Kidney (tissue), 14 donors: ENCODE data around the gene ASB10. TPM values are rescaled to one million over a fixed set of nuclear protein-coding genes. Genes with fewer than 3 reads are reported as not detected.
A peak's percentile ranks its signal among the peaks of the same experiment; 100 is the strongest.

ENCODE experiments used
- DNase-seq, 5 donors: peaks; one replicate each; pipeline ENCODE4 v3.0.0-alpha.2; 2013 to 2020
- FAIRE-seq: peaks from 2 replicates; lab custom pipeline; 2012; peaks lifted over from hg19 to GRCh38; lab: Jason Lieb, UNC
- H3K27ac ChIP-seq, 2 donors: one replicate each; pipeline ENCODE4 v1.7.0; 2013; ENCODE audit warnings: low read depth in 2 of 2, low read length in 2 of 2, inconsistent platforms in 1 of 2
- H3K27me3 ChIP-seq: one replicate; pipeline ENCODE4 v1.7.1; 2013; ENCODE audit warnings: low read length, inconsistent platforms; ENCODE audit not compliant: control insufficient read depth, insufficient read depth
- H3K36me3 ChIP-seq, 3 donors: one replicate each; pipeline versions ENCODE4 v1.7.0 to v1.7.1; 2013; ENCODE audit warnings: low read length in 3 of 3, control low read depth in 1 of 3, inconsistent platforms in 1 of 3; ENCODE audit not compliant: insufficient read depth in 3 of 3, control insufficient read depth in 2 of 3
- H3K4me1 ChIP-seq, 3 donors: one replicate each; pipeline versions ENCODE4 v1.7.0 to v1.7.1; 2013; ENCODE audit warnings: low read length in 3 of 3, inconsistent platforms in 1 of 3, low read depth in 1 of 3; ENCODE audit not compliant: control insufficient read depth in 2 of 3, insufficient read depth in 2 of 3
- H3K4me3 ChIP-seq, 3 donors: one replicate each; pipeline versions ENCODE4 v1.7.0 to v1.8.1; 2013; ENCODE audit warnings: low read length in 3 of 3, control low read depth in 1 of 3, inconsistent platforms in 1 of 3
- H3K9ac ChIP-seq, 3 donors: one replicate each; pipeline versions ENCODE4 v1.7.0 to v1.7.1; 2013; ENCODE audit warnings: low read length in 3 of 3, control low read depth in 1 of 3, inconsistent platforms in 1 of 3
- H3K9me3 ChIP-seq, 3 donors: one replicate each; pipeline versions ENCODE4 v1.7.0 to v1.7.1; 2013; ENCODE audit warnings: low read length in 3 of 3, control low read depth in 1 of 3, inconsistent platforms in 1 of 3; ENCODE audit not compliant: control insufficient read depth in 2 of 3, insufficient read depth in 1 of 3
- intact Hi-C: fragments of 100-400 bp; cut with DNase I; formaldehyde crosslinking; loops from one replicate; pipeline ENCODE4 v1.11.1; 2022
- polyA plus RNA-seq: library from polyadenylated mRNA; stranded (reverse); fragments of 350-450 nt; fragmentation: Illumina TruSeq; extraction: RNeasy Lipid Tissue Mini Kit (QIAGEN cat#74804); gene quantifications from one replicate; pipeline ENCODE4 v1.2.3, GENCODE V29; 2014; ENCODE audit warnings: low read depth, low replicate concordance; ENCODE audit not compliant: insufficient read depth
- total RNA-seq: library from RNA; stranded (reverse); fragmentation: NEBNext Ultra II Directional; extraction: Animal tissue kit (Norgen Biotek cat#: 25700); gene quantifications from one replicate; pipeline ENCODE4 v1.2.1, GENCODE V29; 2021
- TF ChIP-seq, protein P1 (sequence below): IDR thresholded peaks from 3 replicates; pipeline ENCODE4 v1.5.1; 2012; ENCODE audit warnings: mild to moderate bottlenecking, moderate library complexity, borderline replicate concordance; ENCODE audit not compliant: insufficient read depth; ENCODE audit errors: extremely low read depth
- donor health status: control.
- donor health status: control.
- donor health status: control.
- donor health status: control.
- donor health status: control.
- donor health status: DM: yes; HTN: yes; CAD: no.
- donor health status: Normal renal cell carcinoma (clear cell type).

Gene ASB10
- total and polyA plus RNA-seq, 2 donors from 2014 or later: 0.22 TPM; not detected in 1

GRCh38 chr7:151141855-151142685 is 45.0 kb downstream of the ASB10 start:
- Histone ChIP-seq H3K4me3 (no peak overlapping the region), H3K4me1 (no peaks in the 10 kb centered on the region), H3K9ac (no peak overlapping the region), H3K9me3 (no peaks in the 10 kb centered on the region), H3K27ac (no peak overlapping the region), H3K36me3 (peaks cover 0 to 18% (median 14%) of the 10 kb centered on the region in 3 donors), H3K27me3 (no peaks in the 10 kb centered on the region)
- intact Hi-C loops: no loop called here
- TF ChIP-seq, protein P1, sequence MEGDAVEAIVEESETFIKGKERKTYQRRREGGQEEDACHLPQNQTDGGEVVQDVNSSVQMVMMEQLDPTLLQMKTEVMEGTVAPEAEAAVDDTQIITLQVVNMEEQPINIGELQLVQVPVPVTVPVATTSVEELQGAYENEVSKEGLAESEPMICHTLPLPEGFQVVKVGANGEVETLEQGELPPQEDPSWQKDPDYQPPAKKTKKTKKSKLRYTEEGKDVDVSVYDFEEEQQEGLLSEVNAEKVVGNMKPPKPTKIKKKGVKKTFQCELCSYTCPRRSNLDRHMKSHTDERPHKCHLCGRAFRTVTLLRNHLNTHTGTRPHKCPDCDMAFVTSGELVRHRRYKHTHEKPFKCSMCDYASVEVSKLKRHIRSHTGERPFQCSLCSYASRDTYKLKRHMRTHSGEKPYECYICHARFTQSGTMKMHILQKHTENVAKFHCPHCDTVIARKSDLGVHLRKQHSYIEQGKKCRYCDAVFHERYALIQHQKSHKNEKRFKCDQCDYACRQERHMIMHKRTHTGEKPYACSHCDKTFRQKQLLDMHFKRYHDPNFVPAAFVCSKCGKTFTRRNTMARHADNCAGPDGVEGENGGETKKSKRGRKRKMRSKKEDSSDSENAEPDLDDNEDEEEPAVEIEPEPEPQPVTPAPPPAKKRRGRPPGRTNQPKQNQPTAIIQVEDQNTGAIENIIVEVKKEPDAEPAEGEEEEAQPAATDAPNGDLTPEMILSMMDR: no peak
- FAIRE-seq (no peak), DNase-seq (peak in 3 of 5 donors; percentile 6 to 59 (median 35))

GRCh38 chr7:151141311-151141854 is 45.7 kb downstream of the ASB10 start:
- H3K4me3 ChIP-seq: no peak overlapping the region
- H3K4me1 ChIP-seq: no peaks in the 10 kb centered on the region
- DNase-seq: peak; percentile 49 to 67 (median 63)
- intact Hi-C loops: no loop called here
- H3K36me3 ChIP-seq: peaks cover 0 to 18% (median 14%) of the 10 kb centered on the region in 3 donors
- TF ChIP-seq, protein P1: no peak
- FAIRE-seq: no peak
- H3K9ac ChIP-seq: no peak overlapping the region
- H3K27me3 ChIP-seq: no peaks in the 10 kb centered on the region
- H3K27ac ChIP-seq: no peak overlapping the region
- no peaks in the 10 kb centered on the region for H3K9me3 ChIP-seq

DNA sequence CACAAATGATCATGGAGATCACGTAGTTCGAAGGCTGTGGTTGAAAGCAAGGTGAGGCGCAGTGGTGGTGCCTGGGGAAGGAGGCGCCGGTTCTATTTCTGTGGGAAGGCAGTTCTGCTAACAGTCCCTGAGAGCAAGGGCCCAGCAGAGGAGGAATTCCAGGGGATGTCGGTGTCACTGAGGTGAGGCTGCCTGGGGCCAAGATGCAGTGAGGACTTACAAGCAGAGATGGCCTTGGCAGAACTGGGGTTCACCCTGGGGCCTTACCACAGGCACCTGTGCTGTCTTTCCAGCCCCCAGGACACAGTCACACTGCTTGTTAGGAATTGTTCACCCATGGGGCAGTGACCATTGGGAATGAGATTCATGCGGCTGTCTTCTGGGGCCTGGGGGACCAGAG is 46.2 kb downstream of the ASB10 start:
- no peak overlapping the region for H3K9ac ChIP-seq
- DNase-seq: peak in 1 of 5 donors; percentile 4
- no peaks in the 10 kb centered on the region for H3K27me3 ChIP-seq
- intact Hi-C loops: no loop called here
- no peak for FAIRE-seq
- peaks cover 0 to 18% (median 14%) of the 10 kb centered on the region in 3 donors for H3K36me3 ChIP-seq
- TF ChIP-seq, protein P1: no peak
- H3K4me3 ChIP-seq: no peak overlapping the region
- H3K4me1 ChIP-seq: no peaks in the 10 kb centered on the region
- H3K9me3 ChIP-seq: no peaks in the 10 kb centered on the region
- no peak overlapping the region for H3K27ac ChIP-seq
